Stimulated activated CD4-positive, alpha-beta T cell treated with anti-CD3 and anti-CD28 coated beads, Interleukin-2, amount 100 ng/mL, for 24 hours (primary cell): Measurements from ENCODE around the gene BRD4.

ENCODE experiments used
- DNase-seq, 2 donors: peaks; one replicate each; pipeline ENCODE4 v3.0.0-alpha.2; 2020

Gene BRD4

DNA sequence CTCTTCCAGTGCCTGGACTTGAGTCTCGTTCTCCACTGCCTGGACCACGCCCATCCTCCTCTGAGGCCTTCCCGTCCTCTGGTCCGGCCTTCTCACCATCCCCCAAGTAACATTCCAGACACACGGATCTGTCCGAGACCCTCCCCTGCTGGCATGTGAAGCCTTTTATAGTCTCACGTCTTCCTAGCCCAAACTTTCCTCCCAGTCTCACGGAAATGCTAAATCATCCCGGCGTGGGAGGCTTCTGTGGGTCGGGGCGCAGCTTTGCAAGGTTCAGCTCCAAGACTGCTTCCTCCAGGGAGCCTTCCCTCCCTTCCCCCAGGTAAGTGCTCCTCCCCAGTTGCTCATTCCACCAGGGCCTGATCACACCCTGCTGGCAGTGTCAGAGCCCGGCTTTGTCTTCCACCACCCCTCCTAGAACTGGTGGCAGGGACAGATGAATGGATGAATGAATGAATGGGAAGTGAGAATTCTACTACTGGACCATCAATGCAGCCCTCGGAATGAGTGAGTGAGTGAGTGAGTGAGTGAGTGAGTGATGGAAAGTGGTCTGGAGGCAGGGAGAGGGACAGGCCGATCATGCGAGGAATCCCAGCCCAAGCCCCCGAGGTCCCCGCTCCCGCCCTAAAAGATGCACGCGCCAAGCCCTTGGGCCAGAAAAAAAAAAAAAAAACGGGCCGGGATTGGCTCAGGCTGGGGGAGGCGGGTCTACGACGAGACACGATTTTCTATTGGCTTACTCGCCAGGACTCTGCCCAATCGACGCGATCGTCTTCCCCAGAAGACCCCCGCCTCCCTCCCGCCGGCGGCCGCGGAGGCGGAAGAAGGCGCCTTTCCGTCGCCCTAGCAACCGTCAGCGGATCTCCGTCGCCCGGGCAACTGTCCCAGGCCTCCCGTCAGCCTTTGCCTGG lies 109.3 kb downstream of the BRD4 start:
- peak; percentile 78 to 82 for DNase-seq

DNA sequence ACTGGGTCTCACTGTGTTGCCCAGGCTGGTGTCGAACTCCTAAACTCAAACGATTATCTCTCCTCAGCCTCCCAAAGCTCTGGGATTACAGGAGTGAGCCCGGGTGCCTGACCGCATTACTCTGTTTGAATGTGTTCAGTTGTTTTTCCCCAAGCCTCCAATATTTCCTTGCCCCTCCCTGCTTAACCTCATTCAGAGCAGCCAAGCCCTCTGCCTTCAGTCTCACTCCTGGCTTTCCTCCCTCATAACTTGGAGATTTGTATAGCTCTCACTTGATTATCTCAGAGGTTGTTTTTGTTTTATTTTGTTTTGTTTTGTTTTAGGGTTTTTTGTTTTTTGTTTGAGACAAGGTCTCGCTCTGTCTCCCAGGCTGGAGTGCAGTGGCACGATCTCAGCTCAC lies 111.5 kb downstream of the BRD4 start:
- no peak for DNase-seq

DNA sequence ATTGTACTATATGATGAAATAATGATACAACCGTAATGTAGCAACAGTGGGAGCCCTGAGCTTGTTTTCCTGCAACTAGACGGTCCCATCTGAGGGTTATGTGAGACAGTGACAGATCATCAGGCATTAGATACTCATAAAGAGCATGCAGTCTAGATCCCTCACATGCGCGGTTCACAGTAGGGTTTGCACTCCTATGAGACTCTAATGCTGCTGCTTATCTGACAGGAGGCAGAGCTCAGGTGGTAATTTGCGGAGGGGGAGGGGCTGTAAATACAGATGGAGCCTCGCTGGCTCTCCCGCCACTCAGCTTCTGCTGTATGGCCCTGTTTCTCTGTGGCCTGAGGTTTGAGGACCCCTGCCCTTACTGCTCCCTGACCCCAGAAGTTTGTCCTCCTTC lies 113.8 kb downstream of the BRD4 start:
- no peak for DNase-seq

GRCh38 chr19:15216363-15216762 lies 116.0 kb downstream of the BRD4 start:
- no peak for DNase-seq

GRCh38 chr19:15213715-15214381 lies 118.5 kb downstream of the BRD4 start:
- DNase-seq = no peak

GRCh38 chr19:15212711-15213110 lies 119.6 kb downstream of the BRD4 start:
- DNase-seq = no peak

- DNase-seq = no peak
Measured at GRCh38 chr19:15210323-15210781, 122.0 kb downstream of the BRD4 start.

- no peak for DNase-seq
Measured at GRCh38 chr19:15201374-15202023, 130.8 kb downstream of the BRD4 start.

DNA sequence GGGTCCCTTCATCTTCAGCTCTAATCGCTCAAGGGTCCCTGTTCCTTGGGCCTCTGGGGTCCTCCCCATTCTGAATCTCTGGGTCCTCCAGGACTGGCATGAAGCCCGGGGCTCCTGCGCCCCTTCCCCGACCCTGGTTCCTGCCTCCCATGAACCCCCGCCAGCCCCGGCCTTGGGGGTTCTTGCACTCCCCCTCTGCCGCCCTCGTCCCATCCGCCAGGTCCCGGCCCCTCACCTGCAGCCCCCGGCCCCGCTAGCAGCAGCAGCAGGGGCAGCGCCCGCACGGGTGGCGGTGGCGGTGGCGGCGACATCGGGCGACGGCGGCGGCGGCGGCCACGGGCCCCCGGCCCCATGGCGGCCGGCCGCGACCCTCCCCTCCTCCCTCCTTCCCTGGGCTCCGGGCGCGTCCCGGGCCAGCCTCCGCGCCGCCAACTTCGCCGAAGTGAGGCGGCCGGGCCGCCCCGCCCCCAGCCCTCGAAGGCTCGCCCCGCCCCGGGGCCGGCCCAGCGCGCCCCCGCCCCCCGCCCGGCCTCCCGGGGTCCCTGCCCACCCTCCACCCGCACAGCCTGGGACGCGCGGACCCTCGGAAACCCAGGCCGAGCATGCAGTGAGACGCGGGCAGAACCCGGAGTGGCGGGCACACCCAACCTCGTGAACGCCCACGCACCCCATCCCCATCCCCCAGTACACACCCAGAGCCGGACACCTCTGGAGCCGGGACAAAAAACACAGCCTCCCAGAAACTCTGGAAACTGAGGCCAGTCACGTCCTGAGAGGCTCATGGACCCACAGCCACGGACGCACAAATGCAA lies 131.6 kb downstream of the BRD4 start, which contains the start of gene NOTCH3:
Gene NOTCH3 (minus strand): TSS at position 443 of the 812 bp plus-strand sequence. CDS start 90 bp downstream, at position 353.
- DNase-seq = no peak

GRCh38 chr19:15199661-15200552 lies 132.4 kb downstream of the BRD4 start:
- no peak for DNase-seq

DNA sequence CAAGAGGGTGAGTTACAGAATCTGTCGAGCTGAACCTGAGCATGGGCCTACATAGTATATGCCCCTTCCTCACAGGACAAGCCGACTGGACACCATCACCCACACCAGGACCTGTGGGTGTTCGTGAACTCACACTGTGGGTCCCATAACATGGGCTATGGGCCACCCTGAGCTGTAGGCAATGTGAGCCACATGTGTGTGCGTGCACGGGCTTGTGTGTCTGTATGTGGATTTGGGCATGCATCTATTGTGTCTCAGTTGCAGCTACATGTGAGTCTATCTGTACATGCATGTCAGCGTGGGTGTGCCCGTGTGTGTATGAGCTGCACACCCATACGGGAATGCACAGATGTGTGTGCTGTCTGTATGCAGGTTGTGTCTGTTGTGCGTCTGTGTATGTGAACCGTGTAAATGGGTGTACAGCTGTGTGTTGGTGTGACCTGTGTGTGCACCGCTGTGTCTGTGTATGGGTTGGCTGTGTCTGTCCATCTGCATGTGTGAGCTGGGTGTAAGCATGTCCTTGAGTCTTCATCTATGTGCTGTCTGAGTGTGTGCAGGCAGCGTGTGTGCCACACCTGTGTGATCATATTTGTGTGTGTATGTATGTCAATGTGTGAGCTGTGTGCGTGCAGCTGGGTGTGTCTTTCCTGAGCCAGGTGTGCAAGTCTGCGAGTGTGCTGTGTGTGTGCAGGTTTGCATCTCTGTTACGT lies 133.2 kb downstream of the BRD4 start:
- DNase-seq = no peak

GRCh38 chr19:15197942-15198341 lies 134.4 kb downstream of the BRD4 start:
- no peak for DNase-seq

DNA sequence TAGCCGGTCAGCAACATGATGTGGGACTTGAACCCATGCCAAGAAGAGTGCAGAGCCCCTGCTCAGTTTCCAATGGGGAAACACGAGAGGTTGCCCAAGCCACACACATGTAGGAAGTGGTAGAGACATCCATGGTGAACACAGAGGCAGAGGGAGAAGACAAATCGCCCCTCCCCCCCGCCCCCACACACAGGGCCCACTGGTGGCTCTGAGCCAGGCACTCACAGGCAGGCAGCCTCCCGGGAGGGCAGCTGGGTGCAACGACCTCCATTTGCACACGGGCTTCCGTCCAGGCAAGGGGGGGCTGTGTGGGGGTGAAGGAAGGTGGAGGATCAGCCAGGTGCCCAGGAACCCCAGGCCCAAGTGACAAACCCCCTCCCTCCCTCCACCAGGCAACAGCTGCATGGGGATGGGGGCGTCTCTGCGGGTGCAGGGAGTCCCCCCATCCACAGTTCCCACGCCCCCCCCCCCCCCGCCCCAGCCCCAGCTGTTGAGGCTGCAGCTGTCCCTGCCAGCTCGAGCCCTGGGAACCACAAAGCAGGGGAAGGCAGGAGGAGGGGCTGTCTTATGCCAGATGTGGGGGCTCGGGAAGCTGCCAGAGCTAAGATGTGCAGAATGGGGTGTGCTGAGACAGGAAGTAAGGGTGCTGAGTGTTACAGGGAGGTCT lies 134.9 kb downstream of the BRD4 start:
- DNase-seq = no peak

- DNase-seq = no peak
Measured at GRCh38 chr19:15196360-15197005, 135.9 kb downstream of the BRD4 start.

DNA sequence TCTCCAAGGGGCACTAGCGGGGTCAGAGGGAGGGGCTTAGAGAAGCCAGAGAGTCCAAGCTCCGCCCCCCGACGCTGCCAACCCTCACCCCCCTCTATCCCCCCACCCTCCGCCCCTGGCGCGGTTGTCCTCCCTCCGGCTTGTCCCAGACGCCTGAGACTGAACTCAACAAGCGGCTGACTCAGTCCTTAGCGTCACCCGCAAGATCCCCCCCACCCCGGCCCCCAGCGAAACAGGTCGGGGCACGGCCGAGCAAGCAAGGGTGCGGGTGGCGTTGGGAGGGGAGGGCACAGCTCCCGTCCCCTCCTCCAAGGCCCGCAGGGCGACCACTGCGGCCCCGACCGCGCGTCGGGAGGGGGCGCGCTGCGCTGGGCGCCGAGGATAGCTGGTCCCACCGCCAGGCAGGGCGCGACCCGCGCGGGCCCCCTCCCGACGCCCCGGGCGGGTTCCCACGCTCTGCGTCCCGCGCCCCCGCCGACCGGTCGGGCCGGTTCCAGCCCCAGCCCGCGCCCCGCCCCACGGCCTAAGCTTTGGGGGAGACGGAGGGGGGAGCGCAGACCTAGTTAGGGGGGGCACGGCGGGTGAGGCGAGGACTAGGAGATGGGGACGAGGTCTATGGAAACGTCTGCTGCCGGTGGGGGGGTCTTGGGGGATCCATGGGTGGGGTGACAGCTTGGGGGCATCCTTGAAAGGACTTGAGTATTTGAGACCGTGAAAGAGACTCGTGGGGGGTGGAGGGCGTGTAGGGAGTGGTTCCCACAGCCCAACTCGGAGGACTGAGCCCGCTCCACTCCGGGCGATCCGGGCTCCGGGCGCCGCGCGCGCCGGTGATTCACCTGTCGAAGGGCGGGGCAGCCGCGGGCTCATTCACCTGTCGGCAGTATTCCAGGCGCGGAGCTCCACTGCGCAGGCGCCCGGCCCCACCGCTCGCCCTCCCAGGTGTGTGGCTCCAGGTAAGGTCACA lies 136.7 kb downstream of the BRD4 start:
- no peak for DNase-seq

- DNase-seq = no peak
Measured at GRCh38 chr19:15194938-15195337, 137.4 kb downstream of the BRD4 start.

GRCh38 chr19:15191982-15192381 lies 140.4 kb downstream of the BRD4 start:
- no peak for DNase-seq

GRCh38 chr19:15191514-15191913 lies 140.8 kb downstream of the BRD4 start:
- DNase-seq = no peak
